HS-27A (cell line): ENCODE data around the gene THRAP3.
"Not testable (repeated sequence)": the region's sequence is repeated elsewhere in the genome, so short reads cannot be mapped to it uniquely, and the experiment has no call there.

Experiments
- DNase-seq: peaks from one replicate; pipeline ENCODE4 v3.0.0-alpha.2; 2012; ENCODE audit warnings: low read depth, missing footprints

The THRAP3 gene

DNA sequence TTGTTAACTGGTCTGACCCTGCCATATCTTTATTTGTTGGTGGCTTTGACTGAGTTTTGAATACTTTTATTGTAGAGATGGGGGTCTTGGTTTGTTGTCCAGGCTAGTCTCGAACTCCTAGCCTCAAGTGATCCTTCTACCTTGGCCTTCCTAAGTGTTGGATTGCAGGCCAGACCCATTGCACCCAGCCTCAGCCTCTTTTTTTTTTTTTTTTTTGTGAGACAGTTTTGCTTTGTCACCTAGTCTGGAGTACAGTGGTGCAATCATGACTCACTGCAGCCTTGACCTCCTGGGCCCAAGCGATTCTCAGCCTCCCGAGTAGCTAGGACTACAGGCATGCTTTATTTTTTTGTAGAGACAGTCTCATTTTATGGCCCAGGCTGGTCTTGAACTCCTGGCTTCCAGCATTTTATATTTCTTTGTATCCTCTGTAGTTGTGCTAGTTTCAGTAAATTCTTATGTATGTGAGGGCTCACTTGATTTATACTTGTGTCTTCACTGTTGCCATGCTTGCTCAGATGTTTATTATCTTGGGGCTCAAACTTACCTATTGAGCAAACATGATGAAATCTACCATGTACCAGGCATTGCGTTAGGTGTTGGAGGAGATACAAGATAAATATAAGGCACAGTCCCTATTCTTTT lies 24.1 kb downstream of the THRAP3 start:
- DNase-seq = peak; percentile 51

DNA sequence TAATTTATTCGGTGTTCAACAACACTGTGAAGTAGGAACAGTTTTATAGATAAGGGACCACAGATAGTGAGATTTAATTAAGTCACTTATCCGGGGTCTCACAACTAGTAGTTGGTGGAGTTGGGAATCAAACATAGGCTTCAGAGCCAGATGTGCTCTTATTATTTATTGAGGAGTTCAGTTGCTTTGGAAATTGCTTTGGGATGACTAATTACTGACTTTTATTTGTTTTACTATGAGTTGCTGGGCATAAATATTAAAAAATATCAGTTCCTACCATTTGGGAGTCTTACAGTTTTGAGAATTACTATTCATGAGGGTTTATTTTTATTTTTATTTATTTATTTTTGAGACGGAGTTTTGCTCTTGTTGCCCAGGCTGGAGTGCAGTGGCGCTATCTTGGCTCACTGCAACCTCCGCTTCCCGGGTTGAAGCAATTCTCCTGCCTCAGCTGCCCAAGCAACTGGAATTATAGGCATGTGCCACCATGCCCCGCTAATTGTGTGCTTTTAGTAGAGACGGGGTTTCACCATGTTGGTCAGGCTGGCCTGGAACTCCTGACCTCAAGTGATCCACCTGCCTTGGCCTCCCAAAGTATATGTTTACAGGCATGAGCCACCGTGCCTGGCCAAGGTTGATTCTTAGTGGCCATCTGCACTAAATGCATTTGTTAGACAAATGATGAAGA lies 27.7 kb downstream of the THRAP3 start:
- no peak for DNase-seq

DNA sequence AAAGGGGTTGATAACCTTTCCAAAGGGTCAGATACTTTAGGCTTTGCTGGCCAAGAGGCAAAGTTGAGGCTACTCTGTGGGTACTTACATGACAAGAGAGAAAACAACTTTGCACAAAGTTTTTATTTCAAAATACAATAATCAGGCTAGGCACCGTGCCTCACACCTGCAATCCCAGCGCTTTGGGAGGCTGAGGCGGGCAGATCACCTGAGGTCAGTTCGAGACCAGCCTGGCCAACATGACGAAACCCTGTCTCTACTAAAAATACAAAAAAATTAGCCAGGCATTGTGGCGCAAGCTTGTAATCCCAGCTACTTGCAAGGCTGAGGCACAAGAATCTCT lies 28.2 kb downstream of the THRAP3 start:
- DNase-seq = not testable (repeated sequence)

DNA sequence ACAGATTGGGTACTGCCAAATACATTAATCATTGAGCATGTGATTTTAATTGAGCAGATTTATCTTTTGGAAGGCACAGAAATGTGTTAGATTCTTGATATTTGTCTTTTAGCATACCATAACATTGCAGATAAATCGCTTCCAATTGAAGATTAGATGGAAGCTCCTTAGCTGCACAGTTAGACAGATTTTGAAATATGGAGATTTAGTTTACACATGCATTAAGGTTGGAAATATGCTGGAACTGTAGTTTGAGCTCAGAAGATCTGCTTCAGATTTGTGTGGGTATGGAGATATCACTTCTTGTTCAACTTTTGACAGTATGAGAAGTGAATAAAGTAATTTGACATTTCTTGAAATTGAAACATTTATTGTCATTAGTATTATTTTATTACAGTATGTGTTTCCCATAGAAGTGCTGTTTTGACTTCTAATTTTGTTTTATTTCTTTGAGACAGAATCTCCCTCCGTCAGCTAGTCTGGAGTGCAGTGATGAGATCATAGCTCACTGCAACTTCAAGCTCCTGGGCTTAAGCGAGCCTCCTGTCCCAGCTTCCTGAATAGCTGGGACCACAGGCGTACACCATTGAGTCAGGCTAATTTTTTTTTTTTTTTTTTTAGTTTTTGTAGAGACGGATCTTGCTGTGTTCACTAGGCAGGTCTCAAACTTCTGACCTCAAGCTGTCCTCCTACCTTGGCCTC lies 29.1 kb downstream of the THRAP3 start:
- DNase-seq = no peak

DNA sequence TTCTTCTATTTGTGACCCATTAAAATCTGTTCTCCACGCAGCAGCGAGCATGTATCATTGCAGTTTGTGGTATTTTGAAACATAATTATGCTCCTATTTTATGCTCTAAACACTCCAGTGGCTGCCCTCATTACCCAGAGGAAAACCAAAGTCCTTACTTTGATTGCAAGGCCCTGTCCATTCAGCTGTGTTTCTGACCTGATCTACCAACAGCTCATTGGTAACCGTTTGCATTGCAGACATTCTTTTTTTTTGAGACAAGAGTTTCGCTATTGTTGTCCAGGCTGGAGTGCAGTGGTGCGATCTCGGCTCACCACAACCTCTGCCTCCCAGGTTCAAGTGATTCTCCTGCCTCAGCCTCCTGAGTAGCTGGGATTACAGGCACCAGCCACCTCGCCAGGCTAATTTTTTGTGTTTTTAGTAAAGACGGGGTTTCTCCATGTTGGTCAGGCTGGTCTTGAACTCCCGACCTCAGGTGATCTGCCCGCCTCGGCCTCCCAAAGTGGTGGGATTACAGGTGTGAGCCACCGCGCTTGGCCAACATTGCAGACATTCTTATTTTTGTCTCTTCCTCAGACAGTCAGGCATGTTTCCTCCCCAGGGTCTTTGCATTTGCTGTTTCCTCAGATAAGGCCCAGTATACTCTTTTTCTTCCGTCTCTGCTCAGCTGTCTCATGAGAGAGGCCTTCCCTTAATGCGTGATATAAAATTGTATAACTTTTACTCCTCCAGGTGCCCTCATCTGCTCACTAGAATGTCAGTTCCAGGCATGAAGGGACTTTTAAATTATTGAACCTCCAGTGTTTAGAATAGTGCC lies 32.5 kb downstream of the THRAP3 start:
- no peak for DNase-seq

DNA sequence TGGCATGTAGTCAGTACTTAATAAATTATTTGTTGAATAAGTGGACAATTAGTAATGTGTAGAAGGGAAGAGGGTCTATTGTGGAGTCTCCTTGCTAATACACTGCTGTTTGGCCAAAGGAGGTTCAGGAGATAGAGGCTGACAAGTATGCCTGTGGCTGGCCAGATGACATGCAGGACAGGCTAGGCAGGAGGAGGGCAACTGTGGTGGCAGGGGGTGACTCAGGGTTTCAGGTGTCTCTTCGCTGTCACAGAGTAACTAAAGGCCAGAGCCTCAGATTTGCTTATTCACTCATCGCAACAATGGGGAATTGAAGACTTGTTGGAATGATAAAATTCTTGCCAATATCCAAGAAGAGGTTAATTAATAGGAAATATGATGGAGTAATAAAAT lies 33.1 kb downstream of the THRAP3 start:
- DNase-seq = no peak

DNA sequence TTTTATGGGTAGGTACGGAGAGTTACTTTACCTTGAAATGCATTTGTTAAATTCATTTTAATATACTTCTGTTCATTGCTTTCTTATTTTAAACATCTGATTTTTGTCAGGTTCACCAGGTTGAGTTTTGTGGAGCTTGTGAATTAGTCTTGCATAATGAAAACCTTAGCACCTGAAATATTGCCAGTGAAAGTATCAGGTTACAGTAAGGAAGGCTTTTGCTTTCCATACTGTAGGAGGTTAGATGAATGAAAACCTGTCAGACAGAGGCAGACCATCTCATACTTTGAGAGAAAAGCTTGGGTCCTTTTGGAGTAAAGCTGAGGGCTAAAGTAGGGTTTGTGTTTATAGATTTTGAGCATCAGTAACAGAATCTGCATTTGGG lies 34.7 kb downstream of the THRAP3 start:
- no peak for DNase-seq

DNA sequence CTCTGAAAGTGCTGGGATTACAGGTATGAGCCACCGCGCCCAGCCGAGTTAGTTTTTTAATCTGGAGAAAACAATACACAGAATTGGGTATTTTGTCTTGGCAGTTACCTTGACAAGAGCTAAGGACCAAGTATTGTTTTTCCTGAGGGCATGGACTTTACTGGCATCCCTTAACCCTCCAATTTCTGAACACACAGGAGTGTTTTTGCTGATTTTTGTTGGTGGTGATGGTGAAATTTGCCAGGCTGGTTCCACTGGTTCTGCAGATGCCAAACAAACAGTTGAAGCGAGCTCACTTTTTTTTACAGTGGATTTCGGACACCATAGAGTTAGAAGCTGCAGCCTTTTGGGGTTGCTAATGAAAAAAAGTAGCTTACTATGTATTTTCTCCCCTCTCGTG lies 44.7 kb downstream of the THRAP3 start:
- DNase-seq = no peak

DNA sequence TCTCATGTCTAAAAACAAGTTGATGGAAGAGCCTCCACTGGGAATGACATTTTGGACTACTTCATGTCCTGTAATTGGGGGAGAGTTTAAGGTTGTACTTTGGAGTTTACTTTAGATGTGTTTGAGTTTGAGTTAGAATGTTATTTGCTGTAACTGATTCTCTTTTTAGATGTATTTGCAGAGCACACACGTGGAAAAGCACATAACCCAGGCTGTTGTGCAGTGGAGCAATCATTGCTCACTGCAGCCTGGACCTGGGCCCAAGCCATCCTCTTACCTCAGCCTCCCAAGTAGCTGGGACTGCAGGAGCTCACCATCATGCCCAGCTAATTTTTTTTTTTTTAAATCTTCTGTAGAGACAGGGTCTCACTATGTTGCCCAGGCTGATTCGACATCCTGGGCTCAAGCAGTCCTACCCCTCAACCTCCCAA lies 45.2 kb downstream of the THRAP3 start:
- DNase-seq = no peak

DNA sequence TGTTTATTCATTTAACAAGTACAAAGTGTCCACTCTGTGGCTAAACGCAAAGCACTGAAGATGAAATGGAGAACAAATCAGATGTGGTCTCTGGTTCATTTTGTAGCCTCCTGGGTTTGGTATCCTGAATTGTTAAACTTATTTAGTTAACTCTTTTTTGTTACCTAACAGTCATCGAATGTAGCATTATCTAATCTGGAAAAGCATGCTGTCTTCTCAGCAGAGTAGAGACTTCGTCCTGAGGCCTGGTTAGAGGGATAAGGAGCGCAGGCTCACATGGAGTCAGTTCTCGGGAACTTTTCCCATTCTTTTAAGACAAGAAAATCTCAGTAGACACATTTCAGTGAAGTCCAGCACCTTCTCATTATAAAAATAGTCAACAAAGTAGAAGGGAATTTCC lies 48.8 kb downstream of the THRAP3 start:
- DNase-seq = no peak

DNA sequence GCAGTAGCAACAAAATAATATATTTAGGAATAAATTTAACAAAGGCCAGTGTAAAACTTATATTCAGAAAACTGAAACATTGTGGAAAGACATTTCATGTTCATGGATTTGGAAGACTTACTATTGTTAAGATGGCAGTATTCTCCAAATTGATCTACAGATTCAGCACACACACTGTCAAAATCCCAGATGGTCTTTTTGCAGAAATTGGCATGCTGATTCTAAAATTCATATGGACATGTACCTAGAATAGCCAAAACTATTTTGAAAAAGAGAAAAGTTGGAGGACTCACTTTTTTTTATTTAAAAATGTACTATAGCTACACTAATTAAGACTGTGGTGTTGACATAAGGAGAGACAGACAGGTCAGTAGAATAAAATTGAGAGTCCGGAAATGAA lies 50.0 kb downstream of the THRAP3 start:
- DNase-seq = no peak

DNA sequence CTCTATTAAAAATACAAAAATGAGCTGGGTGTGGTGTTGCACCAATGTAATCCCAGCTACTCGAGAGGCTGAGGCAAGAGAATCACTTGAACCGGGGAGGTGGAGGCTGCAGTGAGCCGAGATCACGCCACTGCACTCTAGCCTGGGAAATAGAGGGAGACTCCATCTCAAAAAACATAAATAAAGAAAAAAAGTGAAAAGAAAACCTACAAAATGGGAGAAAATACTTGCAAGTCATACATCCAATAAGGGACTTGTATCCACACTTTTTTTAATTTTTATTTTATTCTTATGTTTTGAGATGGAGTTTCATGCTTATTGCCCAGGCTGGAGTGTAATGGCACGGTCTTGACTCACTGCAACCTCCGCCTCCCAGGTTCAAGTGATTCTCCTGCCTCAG lies 52.4 kb downstream of the THRAP3 start:
- DNase-seq = no peak

DNA sequence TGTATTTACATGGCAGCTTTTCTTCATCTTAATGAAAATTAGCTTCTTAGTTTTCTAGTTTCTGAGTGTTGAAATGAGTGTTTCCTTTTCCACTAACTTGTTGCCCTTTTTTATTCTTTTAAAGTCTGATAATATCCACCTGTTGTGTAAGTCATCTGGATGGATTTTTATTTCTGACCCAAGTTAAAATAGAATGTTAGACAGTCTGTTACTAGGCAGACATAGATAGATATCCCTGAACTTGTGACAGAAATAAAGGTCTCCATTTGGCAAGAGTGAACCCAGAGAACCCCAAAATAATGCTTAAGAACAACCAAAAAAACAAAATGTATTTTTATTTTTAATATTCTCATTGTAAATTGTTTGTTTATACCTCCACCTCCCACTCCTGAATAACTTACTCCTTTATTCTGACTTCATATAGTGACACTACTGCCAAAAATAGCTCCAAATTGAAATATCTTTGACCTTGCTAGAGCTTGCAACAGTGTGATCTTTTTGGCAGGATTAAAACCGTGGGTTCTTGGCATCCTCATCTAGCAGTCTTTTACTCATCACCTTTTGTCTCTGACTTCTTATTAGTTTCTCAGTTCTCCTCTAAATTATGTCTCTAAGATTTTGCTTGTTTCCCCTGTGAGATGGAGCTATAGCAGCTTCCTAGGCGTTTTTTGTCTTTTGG lies 55.0 kb downstream of the THRAP3 start:
- no peak for DNase-seq

DNA sequence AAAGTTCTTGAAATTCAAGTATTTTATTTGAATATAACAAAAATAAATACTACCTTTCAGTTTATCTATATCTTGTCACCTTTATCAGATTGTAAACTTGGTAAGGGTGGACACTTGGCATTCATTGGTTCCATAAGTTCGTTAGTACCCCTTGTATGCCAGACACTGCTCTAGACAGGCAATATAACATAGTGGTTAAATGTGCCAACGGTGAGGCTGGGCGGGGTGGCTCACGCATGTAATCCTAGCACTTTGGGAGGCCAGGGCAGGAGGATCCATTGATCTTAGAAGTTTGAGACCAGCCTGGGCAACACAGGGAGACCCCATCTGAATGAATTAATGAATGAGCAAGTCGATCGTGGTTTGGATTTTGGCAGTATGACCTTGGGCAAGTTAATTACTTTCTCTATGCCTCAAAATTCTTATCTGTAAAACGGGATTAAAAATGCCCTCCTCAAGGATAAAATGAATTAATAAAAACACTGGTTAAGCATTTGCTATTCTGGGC lies 55.6 kb downstream of the THRAP3 start:
- DNase-seq = no peak

DNA sequence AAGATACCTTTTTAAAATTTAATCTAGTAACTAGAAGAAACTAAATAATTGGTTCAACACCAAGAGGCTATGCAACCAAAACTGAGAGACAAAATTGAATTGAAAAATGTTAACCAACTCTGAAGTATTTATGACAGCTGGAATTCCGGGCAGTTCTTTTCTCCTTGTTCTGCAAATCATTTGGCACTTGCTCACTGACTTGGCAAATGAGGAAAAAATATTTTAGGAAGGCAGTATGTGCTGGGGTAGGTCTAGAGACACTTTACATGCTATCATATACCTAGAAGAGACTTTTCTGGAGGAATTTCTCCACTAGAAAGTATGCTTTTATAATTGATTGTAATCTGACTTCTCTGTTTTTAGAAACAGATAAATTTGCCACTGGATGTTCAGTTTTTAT lies 59.8 kb downstream of the THRAP3 start:
- no peak for DNase-seq

DNA sequence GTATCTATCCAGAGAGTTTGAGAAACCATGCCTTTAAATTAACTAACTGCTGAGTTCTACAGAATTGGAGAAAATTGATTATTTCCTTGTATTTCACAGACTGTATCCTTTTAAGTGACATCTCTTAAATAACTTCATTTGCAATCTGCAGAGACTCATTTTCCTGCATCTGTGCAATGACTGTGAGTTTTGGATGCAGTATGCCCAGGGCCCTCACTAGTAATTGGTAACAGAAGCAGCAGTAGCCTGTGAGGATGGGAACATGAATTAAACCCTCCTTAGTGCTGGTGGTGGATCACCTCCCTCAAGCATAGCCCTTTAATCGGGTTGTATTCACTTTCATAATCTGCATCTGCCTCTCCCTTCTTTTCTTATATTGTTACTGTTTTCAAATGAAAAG lies 60.3 kb downstream of the THRAP3 start:
- DNase-seq = no peak

DNA sequence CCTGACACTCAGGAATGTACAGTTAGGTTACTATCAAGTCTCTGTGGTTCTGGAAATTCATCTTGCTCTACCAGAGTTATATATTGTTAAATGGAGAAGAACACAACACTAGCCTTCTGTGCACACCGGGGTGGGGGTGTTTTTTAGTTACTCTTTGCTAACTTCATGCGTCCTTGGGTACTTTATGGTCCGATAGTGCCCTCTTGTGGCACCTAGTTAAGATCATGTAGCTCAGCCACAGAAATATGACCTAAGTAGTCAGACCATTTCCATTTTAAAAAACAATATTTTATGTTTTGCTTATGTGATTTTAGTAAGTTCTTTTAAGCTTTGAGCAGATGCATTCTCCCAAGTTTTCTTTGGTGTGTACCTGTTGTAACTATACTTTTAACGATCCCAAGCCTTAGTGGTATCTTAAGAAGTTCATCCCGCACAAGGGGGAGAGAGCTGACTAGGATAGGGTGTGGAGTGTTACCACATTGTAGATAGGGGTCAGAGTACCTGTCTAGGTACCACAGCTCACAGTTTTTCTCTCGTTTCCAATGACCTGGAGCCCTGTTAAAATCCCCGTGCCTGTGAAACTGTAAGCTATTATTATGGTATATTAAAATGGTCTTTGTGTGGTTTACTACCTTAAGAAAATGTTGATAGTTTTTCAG lies 61.3 kb downstream of the THRAP3 start:
- peak; percentile 51 for DNase-seq

DNA sequence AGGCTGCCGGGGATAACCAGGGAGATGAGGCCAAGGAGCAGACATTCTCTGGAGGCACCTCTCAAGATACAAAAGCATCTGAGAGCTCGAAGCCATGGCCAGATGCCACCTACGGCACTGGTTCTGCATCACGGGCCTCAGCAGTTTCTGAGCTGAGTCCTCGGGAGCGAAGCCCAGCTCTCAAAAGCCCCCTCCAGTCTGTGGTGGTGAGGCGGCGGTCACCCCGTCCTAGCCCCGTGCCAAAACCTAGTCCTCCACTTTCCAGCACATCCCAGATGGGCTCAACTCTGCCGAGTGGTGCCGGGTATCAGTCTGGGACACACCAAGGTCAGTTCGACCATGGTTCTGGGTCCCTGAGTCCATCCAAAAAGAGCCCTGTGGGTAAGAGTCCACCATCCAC lies 62.6 kb downstream of the THRAP3 start:
- no peak for DNase-seq

DNA sequence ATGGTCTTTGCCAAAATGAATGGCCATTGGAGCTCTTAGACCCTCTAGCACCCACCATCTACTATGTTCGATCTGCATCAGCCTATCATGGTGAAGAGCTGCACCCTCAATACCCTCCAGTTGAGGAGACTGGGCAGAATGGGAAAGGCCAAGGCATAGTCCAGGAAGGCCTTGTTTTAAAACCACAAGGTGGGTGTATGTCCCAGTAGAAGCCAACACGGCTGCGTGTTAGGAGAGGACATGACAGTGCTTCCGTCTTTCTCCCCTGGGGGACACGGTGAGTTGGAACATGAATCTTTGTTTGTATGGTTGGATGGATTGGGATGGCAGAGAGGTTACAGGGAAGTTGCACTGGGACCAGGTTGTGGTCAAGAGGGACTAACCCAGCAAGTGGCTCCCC lies 63.4 kb downstream of the THRAP3 start:
- DNase-seq = no peak

DNA sequence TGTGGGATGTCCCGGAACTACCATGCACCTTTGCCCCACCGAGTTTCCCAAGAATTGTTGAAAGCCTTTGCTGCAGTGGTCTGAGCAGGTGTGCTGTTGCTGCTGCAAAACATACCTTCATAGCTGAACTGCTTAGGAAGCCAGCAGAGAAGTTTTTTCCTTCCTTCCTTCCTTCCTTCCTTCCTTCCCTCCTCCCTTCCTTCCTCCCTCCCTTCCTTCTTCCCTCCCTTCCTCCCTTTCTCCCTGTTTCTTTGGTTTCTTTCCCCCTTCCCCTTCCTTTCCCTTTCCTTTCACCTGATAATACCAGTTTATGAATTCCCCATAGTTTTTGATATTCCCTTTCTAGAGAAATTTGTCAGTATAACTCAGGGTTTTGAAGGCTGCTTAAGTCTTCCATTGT lies 71.1 kb downstream of the THRAP3 start:
- DNase-seq = no peak

DNA sequence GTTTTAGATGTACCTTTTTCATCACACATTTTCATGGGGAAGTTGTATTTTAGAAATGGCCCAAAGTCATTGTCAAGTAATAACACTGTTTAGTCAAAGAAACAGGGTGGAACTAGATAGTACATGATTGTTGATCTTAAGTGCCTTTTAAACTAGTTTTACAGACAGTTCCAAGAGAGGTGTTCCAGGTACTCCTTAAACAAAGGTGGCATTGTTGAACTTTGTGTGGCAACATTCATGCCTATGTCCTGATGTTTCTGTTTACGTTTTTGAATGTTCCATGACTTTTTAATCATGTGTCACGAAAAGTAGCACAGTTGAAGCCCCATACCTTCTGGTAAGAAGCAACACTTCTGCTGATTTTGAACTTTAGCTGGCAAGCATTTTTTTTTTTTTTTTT lies 72.8 kb downstream of the THRAP3 start:
- DNase-seq = no peak
